OCI-LY1 (cell line): ENCODE measurements around the gene CTRL.

Experiments
- H2AFZ ChIP-seq: fragments of 200-600 bp; sonication (generic), shearing (Covaris generic); 2 replicates; pipeline ENCODE4 v1.6.0; 2014; ENCODE audit warnings: antibody characterized with exemption, mild to moderate bottlenecking, low read length
- H3F3A ChIP-seq: fragments of 200-600 bp; sonication (generic), shearing (Covaris generic); 2 replicates; pipeline ENCODE4 v1.6.0; 2014; ENCODE audit warnings: mild to moderate bottlenecking, antibody characterized with exemption, low read length, moderate library complexity; ENCODE audit not compliant: insufficient read depth
- H3K27ac ChIP-seq: fragments of 200-600 bp; sonication (generic); 2 replicates; pipeline ENCODE4 v1.5.1; 2014; ENCODE audit warnings: low read length, mixed run types, mild to moderate bottlenecking, low read depth; ENCODE audit not compliant: poor library complexity, severe bottlenecking
- H3K27me3 ChIP-seq: fragments of 200-600 bp; sonication (generic); 2 replicates; pipeline ENCODE4 v1.6.0; 2014; ENCODE audit warnings: antibody characterized with exemption, mild to moderate bottlenecking, low read length, moderate library complexity; ENCODE audit not compliant: insufficient read depth
- H3K36me3 ChIP-seq: fragments of 200-600 bp; sonication (generic); 2 replicates; pipeline ENCODE4 v1.6.1; 2014; ENCODE audit warnings: mild to moderate bottlenecking, antibody characterized with exemption, low read length, moderate library complexity, mixed read lengths; ENCODE audit not compliant: insufficient read depth
- H3K4me1 ChIP-seq: fragments of 200-600 bp; sonication (generic); 2 replicates; pipeline ENCODE4 v1.5.1; 2014; ENCODE audit warnings: mild to moderate bottlenecking, low read length, moderate library complexity; ENCODE audit not compliant: insufficient read depth, severe bottlenecking
- H3K4me2 ChIP-seq: fragments of 200-600 bp; sonication (generic), shearing (Covaris generic); 2 replicates; pipeline ENCODE4 v1.6.1; 2014; ENCODE audit warnings: low read length
- H3K4me3 ChIP-seq: fragments of 200-600 bp; sonication (generic); 2 replicates; pipeline ENCODE4 v1.5.1; 2014; ENCODE audit warnings: low read length, low read depth, mild to moderate bottlenecking, mixed read lengths; ENCODE audit not compliant: poor library complexity, severe bottlenecking
- H3K79me2 ChIP-seq: fragments of 200-600 bp; shearing (Covaris generic); 2 replicates; pipeline ENCODE4 v1.6.1; 2016; ENCODE audit warnings: mixed run types, low read length, mixed read lengths; ENCODE audit not compliant: insufficient read depth
- H3K9ac ChIP-seq: fragments of 200-600 bp; sonication (generic), shearing (Covaris generic); 2 replicates; pipeline ENCODE4 v1.6.1; 2014; ENCODE audit warnings: mild to moderate bottlenecking, low read length, mixed read lengths
- H3K9me2 ChIP-seq: fragments of 200-600 bp; sonication (generic), shearing (Covaris generic); 2 replicates; pipeline ENCODE4 v1.6.1; 2014; ENCODE audit warnings: low read depth, mild to moderate bottlenecking, low read length, mixed read lengths
- H3K9me3 ChIP-seq: fragments of 200-600 bp; shearing (Covaris generic); 2 replicates; pipeline ENCODE4 v1.6.1; 2014; ENCODE audit warnings: low read length, mixed read lengths
- H4K20me1 ChIP-seq: fragments of 200-600 bp; sonication (generic), shearing (Covaris generic); 2 replicates; pipeline ENCODE4 v1.6.0; 2016; ENCODE audit warnings: mild to moderate bottlenecking, low read length; ENCODE audit not compliant: insufficient read depth
- CTCF ChIP-seq: fragments of 200-600 bp; sonication (generic), shearing (Covaris generic); IDR thresholded peaks from 2 replicates; pipeline ENCODE4 v1.5.1; 2017; ENCODE audit warnings: mild to moderate bottlenecking, antibody characterized with exemption, low read length, moderate library complexity, mixed read lengths
- EZH2 ChIP-seq: fragments of 200-600 bp; sonication (generic), shearing (Covaris generic); IDR thresholded peaks from 2 replicates; pipeline ENCODE4 v1.8.0; 2017; ENCODE audit warnings: borderline replicate concordance, mixed run types, mild to moderate bottlenecking, antibody characterized with exemption, low read length, moderate library complexity, mixed read lengths

Gene CTRL

GRCh38 chr16:67931712-67932461 is at the start of gene CTRL:
TSS of gene CTRL (minus strand) at chr16:67931862. CDS start at chr16:67931852, 10 bp downstream.
- H3K27me3 ChIP-seq, result no peaks in the 10 kb centered on the region
- H3K4me2 ChIP-seq, result no peak within 1 kb of the TSS
- H3K4me3 ChIP-seq, result no peak within 1 kb of the TSS
- no peaks in the 10 kb centered on the region for H3K79me2 ChIP-seq
- H3K9ac ChIP-seq, result no peak within 1 kb of the TSS
- no peak within 1 kb of the TSS for H2AFZ ChIP-seq
- no peaks in the 10 kb centered on the region for H3K9me3 ChIP-seq
- no peaks in the 10 kb centered on the region for H3K9me2 ChIP-seq
- peaks cover 16% of the 10 kb centered on the region for H3K4me1 ChIP-seq
- no peaks in the 10 kb centered on the region for H4K20me1 ChIP-seq
- TF ChIP-seq EZH2 (no peak), CTCF (no peak)
- H3K36me3 ChIP-seq, result peaks cover 38% of the 10 kb centered on the region; the same call in 1 of the 2 replicates
- no peak within 1 kb of the TSS for H3K27ac ChIP-seq
- no peaks in the 10 kb centered on the region for H3F3A ChIP-seq

- Histone ChIP-seq H3F3A (no peaks in the 10 kb centered on the region), H3K9ac (no peak within 1 kb of the TSS), H3K9me2 (no peaks in the 10 kb centered on the region), H3K4me1 (peaks cover 15% of the 10 kb centered on the region), H3K4me3 (no peak within 1 kb of the TSS), H3K79me2 (no peaks in the 10 kb centered on the region), H3K4me2 (no peak within 1 kb of the TSS), H3K36me3 (no peaks in the 10 kb centered on the region), H3K27ac (no peak within 1 kb of the TSS), H3K27me3 (no peaks in the 10 kb centered on the region), H4K20me1 (no peaks in the 10 kb centered on the region), H2AFZ (no peak within 1 kb of the TSS), H3K9me3 (no peaks in the 10 kb centered on the region)
- no peak for TF ChIP-seq EZH2
- TF ChIP-seq CTCF, result no peak
Measured at GRCh38 chr16:67979955-67980678, 48.5 kb upstream of the CTRL start, which contains the start of gene DPEP3. TSS of gene DPEP3 (minus strand) at chr16:67980499. CDS start at chr16:67980380, 119 bp downstream.

- no peak for TF ChIP-seq CTCF
- no peak for TF ChIP-seq EZH2
- Histone ChIP-seq H3K27me3 (no peaks in the 10 kb centered on the region), H3K79me2 (no peaks in the 10 kb centered on the region), H4K20me1 (no peaks in the 10 kb centered on the region), H3F3A (no peaks in the 10 kb centered on the region), H3K4me2 (no peak overlapping the region), H3K27ac (no peak overlapping the region), H3K9me2 (no peaks in the 10 kb centered on the region), H2AFZ (no peak overlapping the region), H3K9ac (no peak overlapping the region), H3K4me1 (no peaks in the 10 kb centered on the region), H3K36me3 (no peaks in the 10 kb centered on the region), H3K4me3 (no peak overlapping the region), H3K9me3 (no peaks in the 10 kb centered on the region)
Measured at GRCh38 chr16:67977469-67978227, 46.0 kb upstream of the CTRL start.
